ENCODE measurements around the gene FANCM. TPM values are rescaled to one million over a fixed set of nuclear protein-coding genes. Genes with fewer than 3 reads are reported as not detected.

The FANCM gene
- 4.8 and 6.2 TPM in 2 replicates for total RNA-seq

- DNase-seq (ENCODE audit: extremely low read depth, low read depth, low spot score), result peak; percentile 97
Measured at GRCh38 chr14:45135659-45136395, at the start of gene FANCM. TSS of gene FANCM (plus strand) at chr14:45135930. CDS start at chr14:45136032, 102 bp downstream.

GRCh38 chr14:45089813-45090212 is 45.9 kb upstream of the FANCM start:
- DNase-seq (ENCODE audit: extremely low read depth, low read depth, low spot score), result no peak

DNA sequence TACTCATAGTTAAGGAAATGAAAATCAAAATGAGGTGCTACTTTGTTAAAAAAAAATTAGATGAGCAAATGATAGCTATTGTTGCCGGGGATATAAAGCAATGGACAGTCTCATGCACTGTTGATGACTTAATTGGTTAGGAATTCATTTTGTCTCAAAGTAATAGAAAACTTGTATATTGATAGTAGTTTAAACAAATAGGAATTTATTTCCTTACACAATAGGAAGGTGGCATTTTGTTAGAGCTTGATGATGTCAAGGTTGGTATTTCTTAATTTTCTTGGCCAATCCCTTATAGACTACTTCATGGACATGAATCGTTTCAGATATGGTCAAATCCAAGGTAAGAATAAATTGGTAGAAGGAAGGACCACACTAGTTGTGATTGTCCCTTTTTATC is 44.0 kb upstream of the FANCM start:
- DNase-seq (ENCODE audit: extremely low read depth, low read depth, low spot score), result no peak

DNA sequence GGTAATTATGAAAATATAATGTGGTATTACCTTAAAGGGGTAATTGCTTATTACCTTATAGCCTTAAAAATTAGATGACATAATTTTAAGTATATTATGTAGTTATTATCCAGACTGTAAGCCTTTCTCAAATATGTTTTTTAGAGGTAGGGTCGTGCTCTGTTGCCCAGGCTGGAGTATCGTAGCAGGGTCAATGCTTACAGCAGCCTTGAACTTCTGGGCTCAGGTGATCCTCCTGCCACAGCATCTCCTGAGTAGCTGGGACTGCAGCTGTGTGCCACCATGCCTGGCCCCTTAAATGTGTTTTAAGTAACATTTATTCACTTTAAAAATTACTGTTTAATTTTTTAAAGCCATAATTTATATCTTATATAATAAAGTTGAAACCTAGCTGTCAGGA is 41.5 kb upstream of the FANCM start:
- DNase-seq (ENCODE audit: extremely low read depth, low read depth, low spot score), result no peak

DNA sequence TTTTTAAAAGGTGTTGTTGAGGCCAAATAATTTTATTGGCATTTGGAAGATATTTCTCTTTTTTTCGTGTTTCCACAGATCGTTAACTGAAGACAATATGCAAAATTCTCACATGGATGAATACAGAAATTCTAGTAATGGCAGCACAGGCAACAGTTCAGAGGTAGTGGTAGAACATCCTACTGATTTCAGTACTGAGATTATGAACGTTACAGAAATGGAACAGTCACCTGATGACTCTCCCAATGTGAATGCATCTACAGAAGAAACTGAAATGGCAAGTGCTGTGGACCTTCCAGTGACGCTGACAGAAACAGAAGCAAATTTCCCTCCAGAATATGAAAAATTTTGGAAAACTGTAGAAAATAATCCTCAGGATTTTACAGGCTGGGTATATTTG is 40.6 kb upstream of the FANCM start:
- DNase-seq (ENCODE audit: extremely low read depth, low read depth, low spot score), result no peak

DNA sequence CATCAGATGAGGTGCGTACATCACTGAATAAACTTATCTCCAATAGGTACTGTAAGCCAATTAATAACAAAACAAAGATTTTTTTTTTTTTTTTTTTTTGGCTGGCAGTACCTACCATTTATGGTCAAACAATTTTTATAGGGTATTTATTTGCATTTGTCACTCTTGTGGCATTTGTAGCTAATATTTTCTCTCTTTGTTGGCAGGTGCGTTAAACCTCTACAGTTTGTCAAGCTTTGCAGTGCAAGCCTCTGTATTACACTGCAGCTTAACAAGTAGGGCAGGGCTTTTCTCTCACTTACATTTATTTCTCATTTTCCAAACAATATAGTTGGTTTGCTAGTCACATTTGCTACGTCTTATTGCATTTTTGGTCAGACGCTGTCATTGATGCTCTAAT is 39.5 kb upstream of the FANCM start:
- no peak for DNase-seq (ENCODE audit: extremely low read depth, low read depth, low spot score)

DNA sequence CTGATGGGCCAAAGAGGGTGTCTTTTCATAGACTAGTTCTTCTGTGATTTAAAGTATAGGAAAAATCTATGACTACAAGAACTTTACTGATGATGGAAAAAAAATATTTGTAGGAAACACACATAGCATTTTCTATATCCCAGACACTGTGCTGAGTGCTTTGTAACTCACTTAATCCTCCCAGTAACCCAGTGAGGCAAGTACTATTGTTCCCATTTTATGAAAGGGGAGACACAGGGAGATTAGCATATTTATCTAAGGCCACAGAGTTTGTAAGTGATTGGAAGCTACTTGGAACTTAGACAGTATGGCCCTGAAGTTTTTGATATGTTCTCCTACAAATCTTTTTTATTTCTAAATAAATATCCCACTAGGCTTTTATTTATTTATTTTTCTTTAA is 31.9 kb upstream of the FANCM start:
- no peak for DNase-seq (ENCODE audit: extremely low read depth, low read depth, low spot score)

DNA sequence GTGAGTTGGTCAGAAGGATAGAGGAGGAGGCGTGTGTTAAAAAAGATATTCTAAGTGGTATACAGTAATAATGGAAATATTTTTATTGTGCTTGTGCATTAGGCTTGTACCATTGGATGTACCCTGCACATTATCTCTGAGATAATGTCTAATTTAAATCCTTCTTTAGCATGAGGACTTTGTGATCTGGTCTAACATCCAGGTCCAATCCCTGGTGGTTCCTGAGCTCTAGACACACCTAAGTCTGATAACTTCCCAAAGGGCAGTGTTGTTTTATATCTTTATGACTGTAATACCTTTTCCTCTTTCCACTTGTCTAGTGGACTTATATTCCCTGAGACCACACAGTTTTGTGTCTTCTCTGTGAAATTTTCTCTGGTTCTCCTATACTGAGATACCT is 31.2 kb upstream of the FANCM start:
- DNase-seq (ENCODE audit: extremely low read depth, low read depth, low spot score), result no peak

- no peak for DNase-seq (ENCODE audit: extremely low read depth, low read depth, low spot score)
Measured at GRCh38 chr14:45112896-45113781, 22.6 kb upstream of the FANCM start.

DNA sequence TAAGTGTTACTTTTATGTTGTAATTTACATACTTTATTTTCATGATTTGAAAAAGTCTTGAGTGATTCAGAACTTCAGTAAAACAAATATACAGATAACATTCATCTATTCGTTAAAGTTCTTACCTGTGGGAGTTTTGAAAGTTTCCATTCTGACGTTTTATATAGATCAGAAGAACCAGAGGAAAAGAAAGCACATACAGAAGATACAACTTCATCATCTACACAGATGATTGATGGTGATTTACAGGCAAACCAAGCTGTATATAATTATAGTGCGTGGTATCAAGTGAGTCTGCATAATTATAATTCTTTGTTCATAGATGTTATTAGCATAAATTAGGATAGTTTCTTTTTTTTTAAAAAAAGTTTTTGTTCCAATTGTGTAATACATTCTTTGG is 21.4 kb upstream of the FANCM start:
- DNase-seq (ENCODE audit: extremely low read depth, low read depth, low spot score), result no peak

GRCh38 chr14:45118594-45118993 is 17.1 kb upstream of the FANCM start:
- no peak for DNase-seq (ENCODE audit: extremely low read depth, low read depth, low spot score)

GRCh38 chr14:45120096-45120495 is 15.6 kb upstream of the FANCM start:
- DNase-seq (ENCODE audit: extremely low read depth, low read depth, low spot score), result no peak

DNA sequence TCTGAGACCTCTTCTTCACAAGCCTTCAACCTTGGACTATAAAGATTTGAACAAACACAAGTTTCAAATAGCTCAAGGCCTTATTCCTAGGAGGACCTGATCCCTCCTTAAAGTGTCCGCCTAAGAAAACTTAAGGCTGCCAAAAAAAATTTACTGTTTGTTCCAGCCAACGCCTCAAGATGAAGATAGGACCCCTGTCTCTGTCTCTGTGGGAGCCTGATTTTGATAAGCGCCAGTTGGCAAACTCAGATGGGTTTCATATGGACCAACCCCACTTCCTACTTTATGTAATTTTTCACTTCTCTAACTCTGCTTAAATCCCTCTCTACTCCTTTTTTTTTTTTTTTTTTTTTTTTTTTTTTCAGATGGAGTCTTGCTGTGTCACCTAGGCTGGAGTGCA is 12.5 kb upstream of the FANCM start:
- DNase-seq (ENCODE audit: extremely low read depth, low read depth, low spot score), result no peak

GRCh38 chr14:45125754-45126153 is 10.0 kb upstream of the FANCM start:
- DNase-seq (ENCODE audit: extremely low read depth, low read depth, low spot score), result no peak

DNA sequence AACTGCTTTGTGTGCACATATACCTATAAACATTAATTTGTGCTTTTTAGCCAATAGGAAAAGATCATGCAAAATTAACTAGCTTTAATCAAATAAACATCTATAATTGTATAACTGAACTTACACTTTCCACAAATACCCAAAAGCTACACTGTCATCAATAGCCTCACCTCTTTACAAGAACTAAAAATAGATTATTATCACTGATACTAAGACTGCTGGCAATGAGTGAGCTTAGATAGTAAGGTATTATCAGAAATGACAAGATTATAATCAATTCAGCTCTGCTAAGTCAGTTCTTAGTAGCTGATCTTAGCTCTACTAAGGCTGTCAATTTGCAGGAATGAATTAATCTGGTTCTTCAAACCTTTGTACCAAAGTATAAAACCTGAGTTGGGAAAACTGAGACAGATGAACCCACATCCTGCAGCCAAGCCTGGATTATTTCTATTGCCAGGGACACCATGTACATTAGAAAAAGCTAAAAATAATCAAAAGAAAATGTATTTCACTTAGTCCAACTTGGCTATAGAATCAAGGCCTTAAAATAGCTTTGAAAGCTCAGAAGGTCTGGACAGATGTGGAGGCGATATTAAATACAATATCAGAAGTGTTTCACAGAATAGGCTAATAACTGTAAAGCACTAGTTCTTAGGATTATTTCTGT is 6.6 kb upstream of the FANCM start:
- no peak for DNase-seq (ENCODE audit: extremely low read depth, low read depth, low spot score)

- no peak for DNase-seq (ENCODE audit: extremely low read depth, low read depth, low spot score)
Measured at GRCh38 chr14:45133683-45134050, 2.1 kb upstream of the FANCM start.

- DNase-seq (ENCODE audit: extremely low read depth, low read depth, low spot score), result peak; percentile 96
Measured at GRCh38 chr14:45134051-45134958, 1.4 kb upstream of the FANCM start, which contains the start of gene FKBP3. TSS of gene FKBP3 (minus strand) at chr14:45134481. CDS start at chr14:45134456, 25 bp downstream.

GRCh38 chr14:45135156-45135555 is 574 bp upstream of the FANCM start:
- DNase-seq (ENCODE audit: extremely low read depth, low read depth, low spot score), result no peak

- DNase-seq (ENCODE audit: extremely low read depth, low read depth, low spot score), result no peak
Measured at GRCh38 chr14:45136399-45136798, 669 bp downstream of the FANCM start.

- no peak for DNase-seq (ENCODE audit: extremely low read depth, low read depth, low spot score)
Measured at GRCh38 chr14:45140661-45141187, 5.0 kb downstream of the FANCM start.

Data from glomerular endothelial cell (primary cell).